ENCODE results near the gene XPA.

- TF ChIP-seq CTCF (IDR thresholded peaks at IDR 0.05) (peak; percentile 61 to 90 (median 78)), POLR2A (IDR thresholded peaks at IDR 0.05) (no peak)
Measured at GRCh38 chr9:97710356-97711222, 13.4 kb upstream of the XPA start.
